ENCODE data around the gene TBL1Y. TPM values are rescaled to one million over a fixed set of nuclear protein-coding genes. Genes with fewer than 3 reads are reported as not detected.
A peak's percentile ranks its signal among the peaks of the same experiment; 100 is the strongest.
"Not testable (repeated sequence)": the region's sequence is repeated elsewhere in the genome, so short reads cannot be mapped to it uniquely, and the experiment has no call there.

TBL1Y gene
- total RNA-seq, 1 experiment from 2014 or later = not detected

- no peak for DNase-seq (ENCODE audit: low read depth)
Measured at GRCh38 chrY:7078725-7079124, 168.2 kb downstream of the TBL1Y start.

- not testable (repeated sequence) for DNase-seq (ENCODE audit: low read depth)
Measured at GRCh38 chrY:7080548-7080947, 170.1 kb downstream of the TBL1Y start.

- peak; percentile 37 for DNase-seq (ENCODE audit: low read depth)
Measured at GRCh38 chrY:7085606-7086005, 175.1 kb downstream of the TBL1Y start.

- DNase-seq (ENCODE audit: low read depth) = no peak
Measured at GRCh38 chrY:7092836-7093235, 182.3 kb downstream of the TBL1Y start.

- DNase-seq (ENCODE audit: low read depth) = no peak
Measured at GRCh38 chrY:7094365-7094764, 183.9 kb downstream of the TBL1Y start.

GRCh38 chrY:7097021-7097420 is 186.5 kb downstream of the TBL1Y start:
- DNase-seq (ENCODE audit: low read depth) = no peak

GRCh38 chrY:7099742-7100141 is 189.2 kb downstream of the TBL1Y start:
- no peak for DNase-seq (ENCODE audit: low read depth)

- no peak for DNase-seq (ENCODE audit: low read depth)
Measured at GRCh38 chrY:7102680-7103079, 192.2 kb downstream of the TBL1Y start.

- no peak for DNase-seq (ENCODE audit: low read depth)
Measured at GRCh38 chrY:7107179-7107578, 196.7 kb downstream of the TBL1Y start.

GRCh38 chrY:7110086-7110485 is 199.6 kb downstream of the TBL1Y start:
- DNase-seq (ENCODE audit: low read depth) = no peak

GRCh38 chrY:7115871-7116270 is 205.4 kb downstream of the TBL1Y start:
- DNase-seq (ENCODE audit: low read depth) = no peak

- DNase-seq (ENCODE audit: low read depth) = no peak
Measured at GRCh38 chrY:7122202-7122601, 211.7 kb downstream of the TBL1Y start.

GRCh38 chrY:7125136-7126056 is 214.9 kb downstream of the TBL1Y start:
- no peak for DNase-seq (ENCODE audit: low read depth)

GRCh38 chrY:7128211-7128610 is 217.7 kb downstream of the TBL1Y start:
- DNase-seq (ENCODE audit: low read depth) = no peak

Other genes with a start within 250 kb of the TBL1Y start
- gene AMELY, start 1.1 kb downstream of the TBL1Y start, total RNA-seq (2014; rRNA removed) = not detected in 2 replicates